GM18526 (cell line): ENCODE measurements around the gene SH3D19.

Experiments used
- POLR2A ChIP-seq: IDR thresholded peaks from 3 replicates; pipeline ENCODE4 v1.6.1; 2011; ENCODE audit not compliant: insufficient read length; ENCODE audit errors: extremely low read depth

Gene SH3D19

GRCh38 chr4:151257704-151258103 is 67.7 kb downstream of the SH3D19 start:
- TF ChIP-seq POLR2A = no peak

- no peak for TF ChIP-seq POLR2A
These were observed 69.3 kb downstream of the SH3D19 start for GRCh38 chr4:151256134-151256533.

- no peak for TF ChIP-seq POLR2A
These were observed 73.7 kb downstream of the SH3D19 start for GRCh38 chr4:151251603-151252304.

- no peak for TF ChIP-seq POLR2A
These were observed 74.7 kb downstream of the SH3D19 start for GRCh38 chr4:151250706-151251105.

GRCh38 chr4:151248519-151248918 is 76.9 kb downstream of the SH3D19 start:
- TF ChIP-seq POLR2A = no peak

- TF ChIP-seq POLR2A = no peak
These were observed 78.0 kb downstream of the SH3D19 start for GRCh38 chr4:151247395-151247794.

GRCh38 chr4:151246742-151247141 is 78.7 kb downstream of the SH3D19 start:
- TF ChIP-seq POLR2A = no peak

- TF ChIP-seq POLR2A = no peak
These were observed 83.1 kb downstream of the SH3D19 start for GRCh38 chr4:151242305-151242704.

- TF ChIP-seq POLR2A = no peak
These were observed 85.8 kb downstream of the SH3D19 start for GRCh38 chr4:151239608-151240007.

- TF ChIP-seq POLR2A = no peak
These were observed 86.9 kb downstream of the SH3D19 start for GRCh38 chr4:151238477-151238876.

- TF ChIP-seq POLR2A = no peak
These were observed 89.4 kb downstream of the SH3D19 start for GRCh38 chr4:151236036-151236435.

GRCh38 chr4:151233600-151233999 is 91.8 kb downstream of the SH3D19 start:
- TF ChIP-seq POLR2A = no peak

GRCh38 chr4:151231915-151232595 is 93.3 kb downstream of the SH3D19 start:
- TF ChIP-seq POLR2A = no peak

GRCh38 chr4:151228189-151229119 is 97.0 kb downstream of the SH3D19 start:
- no peak for TF ChIP-seq POLR2A

- TF ChIP-seq POLR2A = no peak
These were observed 97.7 kb downstream of the SH3D19 start for GRCh38 chr4:151227731-151228130.

- no peak for TF ChIP-seq POLR2A
These were observed 98.2 kb downstream of the SH3D19 start for GRCh38 chr4:151227172-151227571.
